HG02763 (cell line): ENCODE measurements around the gene SGSH.

ENCODE experiments used
- ATAC-seq: cut with Tn5 transposase; IDR thresholded peaks from one replicate; pipeline ENCODE4 v1.9.1; 2021; ENCODE audit warnings: mild to moderate bottlenecking, moderate library complexity; ENCODE audit not compliant: unreplicated experiment

The SGSH gene

GRCh38 chr17:80189611-80190010 lies 30.5 kb downstream of the SGSH start:
- ATAC-seq: no peak

- ATAC-seq: no peak
Measured at GRCh38 chr17:80187515-80187941, 32.6 kb downstream of the SGSH start.

- ATAC-seq: no peak
Measured at GRCh38 chr17:80187090-80187489, 33.0 kb downstream of the SGSH start.

- no peak for ATAC-seq
Measured at GRCh38 chr17:80185968-80186367, 34.2 kb downstream of the SGSH start.

GRCh38 chr17:80184423-80184714 lies 35.8 kb downstream of the SGSH start:
- ATAC-seq: no peak

- no peak for ATAC-seq
Measured at GRCh38 chr17:80183581-80184422, 36.3 kb downstream of the SGSH start.

GRCh38 chr17:80182845-80183223 lies 37.3 kb downstream of the SGSH start:
- no peak for ATAC-seq

GRCh38 chr17:80182118-80182844 lies 37.9 kb downstream of the SGSH start:
- ATAC-seq: no peak

- ATAC-seq: no peak
Measured at GRCh38 chr17:80181431-80181830, 38.7 kb downstream of the SGSH start.

GRCh38 chr17:80180192-80180591 lies 39.9 kb downstream of the SGSH start:
- ATAC-seq: no peak

- no peak for ATAC-seq
Measured at GRCh38 chr17:80177986-80178595, 42.0 kb downstream of the SGSH start.

- no peak for ATAC-seq
Measured at GRCh38 chr17:80176757-80177156, 43.4 kb downstream of the SGSH start.

- no peak for ATAC-seq
Measured at GRCh38 chr17:80173916-80174315, 46.2 kb downstream of the SGSH start.

- no peak for ATAC-seq
Measured at GRCh38 chr17:80173126-80173525, 47.0 kb downstream of the SGSH start.

- no peak for ATAC-seq
Measured at GRCh38 chr17:80171681-80172080, 48.5 kb downstream of the SGSH start.

- no peak for ATAC-seq
Measured at GRCh38 chr17:80169784-80170500, 50.2 kb downstream of the SGSH start, which contains the start of gene CARD14. CARD14 (plus strand) TSS chr17:80170030; CDS start chr17:80181439, 11,409 bp downstream.

GRCh38 chr17:80169107-80169506 lies 51.0 kb downstream of the SGSH start:
- no peak for ATAC-seq

GRCh38 chr17:80168371-80168770 lies 51.8 kb downstream of the SGSH start:
- ATAC-seq: no peak

- no peak for ATAC-seq
Measured at GRCh38 chr17:80166446-80166845, 53.7 kb downstream of the SGSH start.

GRCh38 chr17:80164185-80164584 lies 55.9 kb downstream of the SGSH start:
- ATAC-seq: no peak

- ATAC-seq: no peak
Measured at GRCh38 chr17:80163336-80163735, 56.8 kb downstream of the SGSH start.
